SK-N-SH (cell line): ENCODE measurements around the gene AKT1S1. TPM values are rescaled to one million over a fixed set of nuclear protein-coding genes. Genes with fewer than 3 reads are reported as not detected.

ENCODE experiments used
- CTCF ChIA-PET: fragments of 300-600, 350-600 bp; formaldehyde crosslinking; extraction: SDS; loops from one replicate; lab custom pipeline; 2021; lab: Yijun Ruan, JAX
- POLR2A ChIA-PET: fragments of 350-600 bp; sonication (Branson Sonifier 250); formaldehyde crosslinking; extraction: SDS; loops from one replicate; lab custom pipeline; 2020; ENCODE audit warnings: antibody characterized with exemption, inconsistent platforms; lab: Yijun Ruan, JAX
- DNase-seq: peaks from one replicate; pipeline ENCODE4 v3.0.0; 2012
- H2AFZ ChIP-seq: fragments of 200-600 bp; sonication (generic); 2 replicates; pipeline ENCODE4 v1.8.1; 2016; ENCODE audit warnings: antibody characterized with exemption, mild to moderate bottlenecking, low read depth
- H3F3A ChIP-seq: fragments of 200-600 bp; sonication (generic); replicated peaks from 2 replicates; pipeline ENCODE3; 2016; ENCODE audit warnings: antibody characterized with exemption, mild to moderate bottlenecking; ENCODE audit not compliant: insufficient read depth
- H3K27ac ChIP-seq, 2 experiments: fragments of 200-500 bp in 1 of 2; fragments of 200-600 bp in 1 of 2; sonication (Bioruptor generic) in 1 of 2; sonication (generic), shearing (Covaris generic) in 1 of 2; 2 replicates each; pipeline versions ENCODE4 v1.5.1 to v1.6.1; 2014 to 2016; ENCODE audit warnings: low read depth in 2 of 2, inconsistent platforms in 1 of 2, low read length in 1 of 2, mild to moderate bottlenecking in 1 of 2, mixed read lengths in 1 of 2
- H3K27me3 ChIP-seq: fragments of 200-600 bp; sonication (generic), shearing (Covaris generic); 2 replicates; pipeline ENCODE4 v1.6.1; 2016; ENCODE audit warnings: mixed run types; ENCODE audit not compliant: insufficient read depth
- H3K36me3 ChIP-seq, 2 experiments: fragments of 200-500 bp in 1 of 2; fragments of 200-600 bp in 1 of 2; sonication (Bioruptor generic) in 1 of 2; sonication (generic) in 1 of 2; replicated peaks in 1 of 2; 2 replicates each; pipeline versions ENCODE3 to v1.5.1; 2014 to 2016; ENCODE audit warnings: low read length in 1 of 2, mild to moderate bottlenecking in 1 of 2; ENCODE audit not compliant: insufficient read depth in 2 of 2, control insufficient read depth in 1 of 2
- H3K4me1 ChIP-seq, 2 experiments: fragments of 200-500 bp in 1 of 2; fragments of 200-600 bp in 1 of 2; sonication (Bioruptor generic) in 1 of 2; sonication (generic), shearing (Covaris generic) in 1 of 2; 2 replicates each; pipeline versions ENCODE4 v1.5.1 to v1.6.1; 2014 to 2016; ENCODE audit warnings: low read depth in 1 of 2, low read length in 1 of 2, mixed run types in 1 of 2; ENCODE audit not compliant: insufficient read depth in 2 of 2, control insufficient read depth in 1 of 2
- H3K4me2 ChIP-seq: fragments of 200-600 bp; sonication (generic), shearing (Covaris generic); 2 replicates; pipeline ENCODE4 v1.6.1; 2017; ENCODE audit warnings: mixed run types
- H3K4me3 ChIP-seq, 2 experiments: fragments of 200-500 bp in 1 of 2; fragments of 200-600 bp in 1 of 2; sonication (Bioruptor generic) in 1 of 2; sonication (generic), shearing (Covaris generic) in 1 of 2; 2 replicates each; pipeline versions ENCODE4 v1.5.1 to v1.8.1; 2014 to 2016; ENCODE audit warnings: low read depth in 2 of 2, inconsistent platforms in 1 of 2, low read length in 1 of 2, mild to moderate bottlenecking in 1 of 2, mixed read lengths in 1 of 2, moderate library complexity in 1 of 2
- H3K79me2 ChIP-seq: fragments of 200-600 bp; sonication (generic); 2 replicates; pipeline ENCODE4 v1.8.1; 2017; ENCODE audit warnings: mild to moderate bottlenecking; ENCODE audit not compliant: insufficient read depth
- H3K9ac ChIP-seq: fragments of 200-600 bp; sonication (generic); 2 replicates; pipeline ENCODE4 v1.6.1; 2017; ENCODE audit warnings: mixed run types
- H3K9me2 ChIP-seq: fragments of 200-600 bp; sonication (generic); 2 replicates; pipeline ENCODE4 v1.6.1; 2017; ENCODE audit warnings: mixed run types
- H3K9me3 ChIP-seq: fragments of 200-600 bp; sonication (generic); 2 replicates; pipeline ENCODE4 v1.6.1; 2017; ENCODE audit warnings: mixed run types, mild to moderate bottlenecking, moderate library complexity
- H4K20me1 ChIP-seq: fragments of 200-600 bp; sonication (generic); 2 replicates; pipeline ENCODE4 v1.6.1; 2017; ENCODE audit warnings: mild to moderate bottlenecking, mixed run types; ENCODE audit not compliant: insufficient read depth
- ELF1 ChIP-seq: IDR thresholded peaks from 2 replicates; pipeline ENCODE4 v1.4.0; 2012
- EZH2phosphoT487 ChIP-seq: fragments of 200-600 bp; sonication (generic); IDR thresholded peaks from 2 replicates; pipeline ENCODE4 v1.6.1; 2017; ENCODE audit warnings: low read depth, mixed run types, mild to moderate bottlenecking, antibody characterized with exemption, moderate library complexity, borderline replicate concordance
- FOXJ3 ChIP-seq: sonication (generic); formaldehyde crosslinking; IDR thresholded peaks from 2 replicates; pipeline ENCODE4 v1.5.1; 2020; ENCODE audit warnings: mild to moderate bottlenecking, missing genetic modification reagents
- GATA2 ChIP-seq: sonication (generic); formaldehyde crosslinking; IDR thresholded peaks from 2 replicates; pipeline ENCODE4 v1.5.0; 2020; ENCODE audit warnings: mild to moderate bottlenecking, missing genetic modification reagents
- IRF3 ChIP-seq: fragments of 150-350 bp; IDR thresholded peaks from 2 replicates; pipeline ENCODE4 v1.6.1; 2016; ENCODE audit warnings: mild to moderate bottlenecking, low read depth, low read length
- MAX ChIP-seq: IDR thresholded peaks from 2 replicates; pipeline ENCODE4 v1.4.0; 2012; ENCODE audit warnings: low read depth
- MEF2A ChIP-seq: IDR thresholded peaks from 2 replicates; pipeline ENCODE4 v1.4.0; 2012; ENCODE audit warnings: low read depth, borderline replicate concordance
- RAD21 ChIP-seq: IDR thresholded peaks from 2 replicates; pipeline ENCODE4 v1.6.1; 2012; ENCODE audit warnings: mild to moderate bottlenecking, low read length
- RFX5 ChIP-seq: IDR thresholded peaks from 2 replicates; pipeline ENCODE4 v1.6.1; 2012; ENCODE audit warnings: mild to moderate bottlenecking, improper control_type of control experiment, low read length
- RXRA ChIP-seq: IDR thresholded peaks from 2 replicates; pipeline ENCODE4 v1.4.0; 2012; ENCODE audit warnings: low read depth, mild to moderate bottlenecking, borderline replicate concordance
- SIN3A ChIP-seq: IDR thresholded peaks from 2 replicates; pipeline ENCODE4 v1.6.1; 2012; ENCODE audit warnings: low read depth, mild to moderate bottlenecking, low read length, moderate library complexity, borderline replicate concordance
- TAF1 ChIP-seq: IDR thresholded peaks from 2 replicates; pipeline ENCODE4 v1.6.1; 2012; ENCODE audit warnings: low read depth, mild to moderate bottlenecking, low read length, moderate library complexity, borderline replicate concordance
- TCF12 ChIP-seq: IDR thresholded peaks from 2 replicates; pipeline ENCODE4 v1.4.0; 2012
- TEAD4 ChIP-seq: IDR thresholded peaks from 2 replicates; pipeline ENCODE4 v1.4.0; 2012; ENCODE audit warnings: mild to moderate bottlenecking, borderline replicate concordance; ENCODE audit not compliant: insufficient read depth
- USF1 ChIP-seq: IDR thresholded peaks from 2 replicates; pipeline ENCODE4 v1.4.0; 2012; ENCODE audit warnings: low read depth, borderline replicate concordance
- YY1 ChIP-seq: IDR thresholded peaks from 2 replicates; pipeline ENCODE4 v1.4.0; 2012; ENCODE audit warnings: low read depth, mild to moderate bottlenecking
- WGBS: methylation state at CpG from one replicate; pipeline ENCODE4 v1.1.6; 2017; ENCODE audit warnings: low lambda C conversion rate; 5-methylcytosine and 5-hydroxymethylcytosine counted together
- polyA plus RNA-seq, 3 experiments: library from polyadenylated mRNA; depleted of rRNA; stranded (reverse); fragments of >200 nt; gene quantifications; 2 replicates each; pipeline ENCODE4 v1.2.3, GENCODE V29; 2012
- TF ChIP-seq, protein P1 (sequence below): IDR thresholded peaks from 2 replicates; pipeline ENCODE4 v1.4.0; 2012; ENCODE audit warnings: low read depth, borderline replicate concordance
- TF ChIP-seq, protein P2 (sequence below): fragments of 150-350 bp; IDR thresholded peaks from 2 replicates; pipeline ENCODE4 v1.6.1; 2017; ENCODE audit warnings: antibody characterized with exemption, low read length, low read depth, borderline replicate concordance

The AKT1S1 gene
- polyA plus RNA-seq, 1 of the 3 experiments (the other 2 are of a cell fraction), result 63.7 TPM

DNA sequence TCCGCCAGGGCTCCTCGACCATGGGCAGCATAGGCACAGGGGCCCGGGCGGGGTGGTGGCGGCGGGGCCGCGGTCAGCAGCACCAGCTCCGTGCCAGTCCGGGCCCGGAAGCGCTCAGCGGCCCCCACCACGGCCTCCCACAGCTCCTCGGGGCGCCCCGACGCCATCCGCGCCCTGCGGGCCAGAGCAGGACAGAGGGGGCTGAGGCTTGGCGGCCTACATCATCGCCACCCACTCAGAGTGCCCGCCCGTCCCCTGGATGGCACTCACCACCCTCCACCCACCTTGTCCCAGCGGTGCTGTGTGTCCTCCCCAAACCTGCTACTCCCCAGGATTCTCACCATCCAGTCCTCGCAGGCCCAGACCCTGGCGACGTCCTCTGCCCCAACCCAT, 4.0 kb downstream of the AKT1S1 start:
- WGBS, result 96% methylated on average over 17 of the region's 29 CpGs
- Histone ChIP-seq H3K9me2 (no peaks in the 10 kb centered on the region), H3K27me3 (no peaks in the 10 kb centered on the region), H3K36me3 (peaks cover 6 to 23% of the 10 kb centered on the region in 2 experiments), H3K4me1 (peaks cover 16 to 40% of the 10 kb centered on the region in 2 experiments), H3K9me3 (no peaks in the 10 kb centered on the region), H3K27ac (no peak overlapping the region), H3K9ac (no peak overlapping the region), H3K4me3 (no peak overlapping the region), H3K4me2 (no peak overlapping the region), H2AFZ (no peak overlapping the region), H4K20me1 (no peaks in the 10 kb centered on the region), H3K79me2 (peaks cover 41% of the 10 kb centered on the region), H3F3A (peaks cover 9% of the 10 kb centered on the region)
- TF ChIP-seq GATA2 (CRISPR knock-in tag) (no peak), FOXJ3 (no peak), RFX5 (no peak), TCF12 (no peak), MAX (no peak), USF1 (no peak), YY1 (no peak), ELF1 (no peak), IRF3 (no peak), SIN3A (no peak), RAD21 (no peak), RXRA (no peak), TAF1 (no peak), EZH2phosphoT487 (no peak), MEF2A (no peak), TEAD4 (no peak)
- TF ChIP-seq, protein P1, sequence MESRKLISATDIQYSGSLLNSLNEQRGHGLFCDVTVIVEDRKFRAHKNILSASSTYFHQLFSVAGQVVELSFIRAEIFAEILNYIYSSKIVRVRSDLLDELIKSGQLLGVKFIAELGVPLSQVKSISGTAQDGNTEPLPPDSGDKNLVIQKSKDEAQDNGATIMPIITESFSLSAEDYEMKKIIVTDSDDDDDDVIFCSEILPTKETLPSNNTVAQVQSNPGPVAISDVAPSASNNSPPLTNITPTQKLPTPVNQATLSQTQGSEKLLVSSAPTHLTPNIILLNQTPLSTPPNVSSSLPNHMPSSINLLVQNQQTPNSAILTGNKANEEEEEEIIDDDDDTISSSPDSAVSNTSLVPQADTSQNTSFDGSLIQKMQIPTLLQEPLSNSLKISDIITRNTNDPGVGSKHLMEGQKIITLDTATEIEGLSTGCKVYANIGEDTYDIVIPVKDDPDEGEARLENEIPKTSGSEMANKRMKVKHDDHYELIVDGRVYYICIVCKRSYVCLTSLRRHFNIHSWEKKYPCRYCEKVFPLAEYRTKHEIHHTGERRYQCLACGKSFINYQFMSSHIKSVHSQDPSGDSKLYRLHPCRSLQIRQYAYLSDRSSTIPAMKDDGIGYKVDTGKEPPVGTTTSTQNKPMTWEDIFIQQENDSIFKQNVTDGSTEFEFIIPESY, result no peak
- TF ChIP-seq, protein P2, sequence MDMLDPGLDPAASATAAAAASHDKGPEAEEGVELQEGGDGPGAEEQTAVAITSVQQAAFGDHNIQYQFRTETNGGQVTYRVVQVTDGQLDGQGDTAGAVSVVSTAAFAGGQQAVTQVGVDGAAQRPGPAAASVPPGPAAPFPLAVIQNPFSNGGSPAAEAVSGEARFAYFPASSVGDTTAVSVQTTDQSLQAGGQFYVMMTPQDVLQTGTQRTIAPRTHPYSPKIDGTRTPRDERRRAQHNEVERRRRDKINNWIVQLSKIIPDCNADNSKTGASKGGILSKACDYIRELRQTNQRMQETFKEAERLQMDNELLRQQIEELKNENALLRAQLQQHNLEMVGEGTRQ, result no peak
- CTCF ChIA-PET, result no interaction called here
- POLR2A ChIA-PET, result no interaction called here
- DNase-seq, result no peak
